Measurements from ENCODE around the gene XYLT1.

- no peak for TF ChIP-seq SP1 (IDR thresholded peaks at IDR 0.05)
- TF ChIP-seq LEF1 (IDR thresholded peaks at IDR 0.05; ENCODE audit: borderline replicate concordance), result no peak
- TF ChIP-seq BHLHE40 (IDR thresholded peaks at IDR 0.05; ENCODE audit: borderline replicate concordance), result no peak
- TF ChIP-seq SUZ12 (IDR thresholded peaks at IDR 0.05), result no peak
- no peak for TF ChIP-seq ELF4 (IDR thresholded peaks at IDR 0.05)
- no peak for TF ChIP-seq FOXK2 (IDR thresholded peaks at IDR 0.05)
- no peak for TF ChIP-seq FOXM1 (IDR thresholded peaks at IDR 0.05; ENCODE audit: borderline replicate concordance)
- no peak for TF ChIP-seq ARNT (IDR thresholded peaks at IDR 0.05)
- TF ChIP-seq HDGF (IDR thresholded peaks at IDR 0.05; ENCODE audit: borderline replicate concordance), result no peak
Observed at GRCh38 chr16:17299790-17300189, 171.0 kb downstream of the XYLT1 start.
